Measurements from ENCODE around the gene PAPPA2.
"Not testable (repeated sequence)": the region's sequence is repeated elsewhere in the genome, so short reads cannot be mapped to it uniquely, and the experiment has no call there.

Gene PAPPA2

DNA sequence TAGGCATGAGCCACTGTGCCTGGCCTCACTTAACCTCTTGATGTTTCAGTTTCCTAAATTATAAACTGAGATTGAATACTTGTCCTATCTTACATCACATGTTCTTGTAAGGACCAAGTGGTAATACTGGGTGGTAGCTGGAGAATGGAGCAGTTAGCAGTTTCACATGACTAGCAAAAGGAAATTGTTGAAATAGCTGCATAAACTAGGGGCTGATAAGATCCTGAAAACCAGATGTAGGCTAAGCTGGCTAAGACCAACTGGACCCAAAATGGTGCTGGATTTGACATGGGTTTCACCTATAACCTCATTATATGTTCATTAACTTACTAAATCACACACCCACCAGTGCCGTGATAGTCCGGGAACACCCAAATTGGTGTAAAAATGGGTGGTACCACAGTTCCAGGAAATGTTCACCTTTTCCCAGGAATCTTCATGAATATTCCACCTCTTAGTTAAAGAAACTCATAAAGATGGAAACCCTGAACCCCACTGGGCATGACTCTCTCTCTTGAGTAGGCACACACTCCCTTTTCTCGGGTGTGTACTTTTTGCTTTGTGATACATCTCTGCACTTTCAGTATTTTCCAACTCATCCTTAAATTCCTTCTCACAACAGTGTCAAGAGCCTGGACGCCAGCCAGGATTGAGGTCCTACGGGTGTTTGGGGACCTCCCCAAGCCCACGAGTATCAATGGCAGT, at the start of gene PAPPA2:
PAPPA2 (plus strand) TSS at position 502 of the 705 bp plus-strand sequence. CDS start 93,148 bp downstream, outside the sequence.
- H3K4me3 ChIP-seq (replicated peaks; ENCODE audit: low read depth, low read length), result no peak within 1 kb of the TSS
- TF ChIP-seq CTCF (IDR thresholded peaks at IDR 0.05; ENCODE audit: low read length, missing control alignments), result no peak
- no peak for DNase-seq (ENCODE audit: low read depth)

DNA sequence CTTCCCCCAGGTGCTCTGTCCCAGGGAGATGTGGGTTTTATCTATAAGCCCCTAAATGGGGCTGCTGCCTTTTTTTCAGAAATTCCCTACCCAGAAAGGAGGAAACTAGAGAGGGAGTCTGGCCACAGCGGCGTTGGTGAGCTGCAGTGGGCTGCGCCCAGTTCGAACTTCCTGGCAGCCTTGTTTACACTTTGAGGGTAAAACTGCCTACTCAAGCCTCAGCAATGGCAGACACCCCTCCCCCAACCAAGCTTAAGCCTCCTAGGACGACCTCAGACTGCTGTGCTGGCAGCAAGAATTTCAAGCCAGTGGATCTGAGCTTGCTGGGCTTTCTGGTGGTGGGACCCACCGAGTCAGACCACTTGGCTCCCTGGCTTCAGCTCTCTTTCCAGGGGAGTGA, 46.2 kb upstream of the PAPPA2 start:
- H3K4me3 ChIP-seq (replicated peaks; ENCODE audit: low read depth, low read length), result no peak overlapping the region
- no peak for TF ChIP-seq CTCF (IDR thresholded peaks at IDR 0.05; ENCODE audit: low read length, missing control alignments)
- no peak for DNase-seq (ENCODE audit: low read depth)

- H3K4me3 ChIP-seq (replicated peaks; ENCODE audit: low read depth, low read length); DNase-seq (ENCODE audit: low read depth): not testable (repeated sequence)
These were observed 43.4 kb upstream of the PAPPA2 start for GRCh38 chr1:176419608-176420007.

DNA sequence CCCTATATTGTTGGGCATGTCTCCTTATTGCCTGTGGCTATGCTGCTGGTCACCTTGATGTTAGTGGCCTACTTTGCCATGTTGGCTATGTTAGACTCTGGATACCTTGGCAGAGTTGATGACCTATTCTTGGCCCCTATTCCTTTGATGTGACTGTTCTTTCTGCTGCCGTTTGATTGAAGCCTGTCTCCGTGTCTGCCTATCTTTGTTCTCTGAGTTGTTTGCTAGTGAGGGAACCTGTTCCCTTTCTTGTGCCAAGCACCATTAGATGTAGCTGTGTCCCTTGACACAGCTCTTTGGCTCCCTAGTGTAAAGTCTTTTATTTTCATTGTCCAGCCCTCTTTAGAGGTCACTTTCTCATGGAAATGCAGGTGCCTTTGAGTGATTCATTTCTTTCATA, 28.7 kb upstream of the PAPPA2 start:
- TF ChIP-seq CTCF (IDR thresholded peaks at IDR 0.05; ENCODE audit: low read length, missing control alignments), result no peak
- no peak overlapping the region for H3K4me3 ChIP-seq (replicated peaks; ENCODE audit: low read depth, low read length)
- no peak for DNase-seq (ENCODE audit: low read depth)

GRCh38 chr1:176436251-176436650, 26.7 kb upstream of the PAPPA2 start:
- TF ChIP-seq CTCF (IDR thresholded peaks at IDR 0.05; ENCODE audit: low read length, missing control alignments), result no peak
- H3K4me3 ChIP-seq (replicated peaks; ENCODE audit: low read depth, low read length), result no peak overlapping the region
- no peak for DNase-seq (ENCODE audit: low read depth)

DNA sequence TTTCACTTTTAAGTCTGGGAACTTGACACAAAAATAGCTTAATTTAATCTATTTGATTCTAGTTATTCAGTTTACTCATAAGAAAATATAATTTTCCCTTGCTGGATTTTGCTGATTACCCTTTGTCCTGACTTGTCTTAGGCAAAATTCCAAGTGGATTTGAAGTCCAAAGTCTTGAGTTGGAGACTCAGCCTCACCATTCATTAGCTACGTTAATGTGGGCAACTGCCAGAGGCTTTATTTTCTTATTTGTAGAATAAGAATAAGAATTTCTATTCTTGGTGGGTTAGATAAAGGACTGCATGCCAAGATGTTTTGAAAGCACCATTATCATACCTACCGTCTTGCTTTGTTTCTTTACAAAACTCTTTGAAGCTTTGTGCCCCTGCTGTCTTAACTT, 22.8 kb upstream of the PAPPA2 start:
- TF ChIP-seq CTCF (IDR thresholded peaks at IDR 0.05; ENCODE audit: low read length, missing control alignments), result no peak
- DNase-seq (ENCODE audit: low read depth), result no peak
- H3K4me3 ChIP-seq (replicated peaks; ENCODE audit: low read depth, low read length), result no peak overlapping the region

GRCh38 chr1:176444286-176444685, 18.7 kb upstream of the PAPPA2 start:
- no peak for TF ChIP-seq CTCF (IDR thresholded peaks at IDR 0.05; ENCODE audit: low read length, missing control alignments)
- no peak for DNase-seq (ENCODE audit: low read depth)
- H3K4me3 ChIP-seq (replicated peaks; ENCODE audit: low read depth, low read length), result no peak overlapping the region
